ENCODE results near the gene NAA15.
"Not testable (repeated sequence)": the region's sequence is repeated elsewhere in the genome, so short reads cannot be mapped to it uniquely, and the experiment has no call there.

NAA15 gene

DNA sequence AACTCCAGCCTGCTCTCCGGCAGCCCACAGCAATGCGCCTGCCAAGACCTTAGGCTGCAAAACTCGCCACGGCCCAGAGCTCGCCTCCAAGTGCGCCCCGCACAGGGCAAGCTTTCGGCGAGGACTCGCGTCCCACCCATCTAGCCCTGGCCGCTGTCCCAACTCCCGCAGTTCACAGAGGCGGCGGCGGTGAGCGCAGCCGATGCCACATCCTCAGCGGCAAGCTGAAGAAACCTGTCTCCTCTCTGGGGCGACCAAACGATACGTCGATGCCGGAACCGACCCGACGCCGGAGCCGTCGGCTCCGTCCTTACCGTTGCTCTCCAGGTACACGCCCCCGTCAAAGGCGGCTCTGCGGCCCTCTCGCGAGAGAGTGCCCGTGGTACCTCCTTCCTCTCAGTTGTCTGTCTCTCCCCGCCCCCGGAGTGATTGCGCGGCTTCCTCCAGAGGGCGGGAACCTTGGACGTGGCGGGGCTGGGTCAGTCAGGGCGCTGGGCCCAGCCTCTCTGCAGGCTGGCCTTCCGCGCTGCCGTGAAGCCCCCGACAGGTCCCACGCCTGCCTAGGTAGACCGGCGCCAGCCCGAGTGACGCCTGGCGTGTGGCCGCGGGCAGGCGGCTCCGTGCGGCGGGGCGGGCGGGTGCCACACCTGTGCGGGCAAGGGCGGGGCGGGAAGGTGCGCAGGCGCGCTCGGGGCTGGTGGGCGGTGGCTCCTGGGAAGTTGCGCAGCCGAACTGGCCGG, 152.2 kb downstream of the NAA15 start:
- DNase-seq, result peak; percentile 87 to 95

DNA sequence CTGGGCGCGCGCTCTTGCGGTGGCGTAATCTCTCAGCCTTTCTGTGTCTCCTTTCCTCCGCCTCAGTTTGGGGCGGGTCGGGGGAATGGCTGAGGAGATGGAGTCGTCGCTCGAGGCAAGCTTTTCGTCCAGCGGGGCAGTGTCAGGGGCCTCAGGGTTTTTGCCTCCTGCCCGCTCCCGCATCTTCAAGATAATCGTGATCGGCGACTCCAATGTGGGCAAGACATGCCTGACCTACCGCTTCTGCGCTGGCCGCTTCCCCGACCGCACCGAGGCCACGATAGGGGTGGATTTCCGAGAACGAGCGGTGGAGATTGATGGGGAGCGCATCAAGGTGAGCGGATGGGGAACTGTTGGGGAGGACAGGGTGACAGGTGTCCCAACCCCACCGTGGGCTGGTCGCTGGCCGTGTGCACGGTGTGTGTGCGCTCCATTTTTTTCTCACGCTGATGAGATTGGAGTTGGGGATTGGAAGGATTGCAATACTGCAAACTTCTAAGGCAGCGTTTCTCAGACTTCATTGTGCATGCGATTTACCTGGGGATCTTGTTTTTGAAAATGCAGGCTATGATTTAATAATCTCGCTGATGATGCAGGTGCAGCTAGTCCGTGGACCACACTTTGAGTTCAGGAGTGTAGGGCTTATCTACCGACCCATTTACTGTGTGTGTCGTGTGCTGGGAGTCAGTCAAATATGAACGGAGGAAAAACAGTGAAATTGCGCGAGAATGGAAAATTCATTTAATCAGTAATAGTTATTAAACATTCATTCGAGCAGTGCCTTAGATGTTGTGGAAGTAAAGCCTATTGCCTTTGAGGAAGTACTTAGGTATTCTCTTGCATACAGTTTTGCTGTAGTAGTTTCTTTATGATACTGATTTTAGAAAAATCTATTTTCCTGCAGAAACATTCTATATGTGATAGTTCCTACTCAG, 153.1 kb downstream of the NAA15 start, which contains the start of gene RAB33B:
Gene RAB33B (plus strand): TSS at position 11 of the 935 bp plus-strand sequence. CDS start 75 bp downstream, at position 86.
- no peak for DNase-seq

DNA sequence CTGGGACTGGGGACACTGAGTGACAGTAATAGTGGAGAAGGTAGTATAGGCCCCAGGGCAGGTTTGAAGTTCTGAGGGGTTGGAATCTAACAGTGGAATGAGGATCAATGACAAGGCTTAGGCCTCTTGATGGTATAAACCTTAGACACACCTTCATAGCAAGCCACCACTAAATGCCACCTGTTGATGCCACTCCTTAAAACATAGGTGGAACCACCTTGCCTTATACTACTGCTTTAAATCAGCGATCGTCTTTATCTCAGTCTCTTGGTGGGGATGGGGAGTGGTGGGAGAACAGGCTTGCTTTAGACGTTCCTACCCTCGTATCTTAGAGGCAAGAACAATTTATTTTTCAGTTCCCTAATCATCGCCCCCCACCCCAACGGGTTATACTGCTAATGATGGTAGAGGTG, 153.8 kb downstream of the NAA15 start:
- DNase-seq, result no peak

DNA sequence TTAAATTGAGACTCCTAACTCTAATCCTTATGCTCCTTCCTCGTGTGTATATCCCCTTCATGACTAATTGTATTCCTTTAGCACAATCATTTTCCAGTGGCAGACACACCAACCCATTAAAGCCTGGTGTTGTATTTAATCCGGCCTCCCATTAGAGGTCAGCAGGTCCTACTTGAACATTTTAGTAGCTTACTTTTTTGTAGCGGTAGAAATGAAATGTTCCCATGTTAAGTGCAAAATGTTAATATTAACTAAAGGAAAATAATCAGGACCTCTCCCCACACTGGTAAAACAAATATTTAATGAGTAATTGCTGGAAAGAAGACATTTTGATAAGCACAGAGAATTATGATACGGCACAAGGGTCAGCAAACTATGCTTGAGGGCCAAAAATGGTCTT, 156.0 kb downstream of the NAA15 start:
- no peak for DNase-seq

DNA sequence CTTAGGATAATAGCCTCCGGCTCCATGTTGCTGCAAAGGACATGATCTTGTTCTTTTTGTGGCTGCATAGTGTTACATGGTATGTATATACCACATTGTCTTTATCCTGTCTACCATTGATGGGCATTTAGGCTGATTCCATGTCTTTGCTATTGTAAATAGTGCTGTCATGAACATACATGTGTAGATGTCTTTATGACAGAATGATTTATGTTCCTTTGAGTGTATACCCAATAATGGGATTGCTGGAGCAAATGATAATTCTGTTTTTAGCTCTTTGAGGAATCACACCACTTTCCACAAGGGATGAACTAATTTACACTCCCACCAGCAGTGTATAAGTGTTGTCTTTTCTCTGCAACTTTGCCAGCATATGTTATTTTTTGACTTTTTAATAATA, 157.2 kb downstream of the NAA15 start:
- no peak for DNase-seq

DNA sequence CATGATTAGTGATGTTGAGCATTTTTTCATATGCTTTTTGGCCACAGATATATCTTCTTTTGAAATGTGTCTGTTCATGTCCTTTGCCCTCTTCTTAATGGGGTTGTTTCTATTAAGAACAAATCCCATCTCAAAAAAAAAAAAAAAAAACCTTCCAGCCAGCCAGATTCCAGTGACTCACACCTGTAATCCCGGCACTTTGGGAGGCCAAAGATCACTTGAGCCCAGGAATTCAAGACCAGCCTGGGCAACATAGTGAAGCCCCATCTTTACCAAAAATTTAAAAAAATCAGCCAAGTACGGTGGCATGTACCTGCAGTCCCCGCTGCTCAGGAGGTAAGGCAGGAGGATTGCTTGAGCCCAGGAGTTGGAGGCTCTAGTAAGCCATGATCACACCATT, 157.7 kb downstream of the NAA15 start:
- no peak for DNase-seq

DNA sequence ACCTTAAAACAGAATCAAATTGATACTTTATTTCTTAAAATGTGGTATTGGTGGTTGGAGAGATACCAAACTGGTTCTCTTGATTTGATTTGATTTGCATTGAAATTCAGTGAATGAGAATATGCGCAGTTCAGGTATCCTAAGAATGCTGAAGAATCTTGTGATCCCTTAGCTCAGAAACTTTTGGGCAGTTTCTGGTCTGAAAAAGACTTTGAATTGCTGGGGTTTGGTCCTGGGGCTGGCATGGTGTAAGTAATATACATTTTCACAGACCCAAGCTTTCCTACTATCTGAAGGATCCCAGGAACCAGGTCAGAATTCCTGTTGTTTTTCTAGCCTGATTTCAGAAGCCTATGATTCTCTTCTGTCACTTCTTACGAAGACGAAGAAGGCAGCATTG, 159.3 kb downstream of the NAA15 start:
- DNase-seq, result no peak

DNA sequence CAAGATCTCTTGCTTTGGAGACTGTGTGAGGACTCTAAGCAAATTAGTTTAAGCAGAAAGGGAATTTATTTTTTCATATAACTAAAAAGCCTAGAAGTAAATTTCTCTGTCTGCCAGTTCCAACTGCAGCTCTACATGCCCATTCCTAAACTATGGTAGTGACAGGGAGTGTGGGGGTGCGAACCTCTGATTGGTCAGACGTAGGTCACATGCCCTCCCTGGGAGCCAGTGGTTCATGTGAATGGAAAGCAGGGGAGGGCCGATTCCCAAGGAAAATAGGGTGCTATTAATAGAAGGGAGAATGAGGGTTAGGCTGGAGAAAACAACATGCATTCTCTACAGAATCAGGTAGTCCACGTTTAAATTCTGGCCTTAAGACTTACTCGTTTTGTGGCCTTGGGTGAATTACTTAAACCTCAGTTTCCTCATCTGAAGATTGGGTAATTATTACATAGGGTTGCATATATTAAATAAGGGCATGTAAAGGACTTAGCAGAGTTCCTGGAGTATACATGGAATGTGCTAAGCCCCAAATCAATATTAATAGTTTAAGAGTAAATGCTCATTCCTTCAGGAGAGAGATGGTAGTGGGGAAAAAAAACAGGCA, 159.8 kb downstream of the NAA15 start:
- DNase-seq, result no peak

DNA sequence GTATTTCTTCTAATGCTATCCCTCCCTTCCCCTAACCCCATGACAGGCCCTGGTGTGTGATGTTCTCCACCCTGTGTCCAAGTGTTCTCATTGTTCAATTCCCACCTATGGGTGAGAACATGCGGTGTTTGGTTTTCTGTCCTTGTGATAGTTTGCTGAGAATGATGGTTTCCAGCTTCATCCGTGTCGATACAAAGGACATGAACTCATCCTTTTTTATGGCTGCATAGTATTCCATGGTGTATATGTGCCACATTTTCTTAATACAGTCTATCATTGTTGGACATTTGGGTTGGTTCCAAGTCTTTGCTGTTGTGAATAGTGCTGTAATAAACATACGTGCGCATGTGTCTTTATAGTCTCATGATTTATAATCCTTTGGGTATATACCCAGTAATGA, 163.2 kb downstream of the NAA15 start:
- DNase-seq, result not testable (repeated sequence)

DNA sequence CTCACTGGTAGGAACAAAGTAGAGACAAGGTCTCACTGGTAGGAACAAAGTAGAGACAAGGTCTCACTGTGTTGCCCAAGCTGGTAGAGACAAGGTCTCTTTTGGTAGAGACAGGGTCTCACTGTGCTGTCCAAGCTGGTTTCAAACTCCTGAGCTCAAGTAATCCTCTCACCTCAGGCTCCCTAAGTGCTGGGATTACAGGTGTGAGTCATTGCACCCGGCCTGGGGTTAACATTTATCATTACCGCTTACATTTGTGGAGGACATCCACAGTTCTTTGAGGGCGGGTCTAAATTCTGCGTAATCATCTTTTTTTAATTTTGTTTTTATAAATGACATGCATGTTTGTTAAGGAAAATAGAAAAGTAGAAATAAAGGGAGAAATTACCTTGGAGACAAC, 164.6 kb downstream of the NAA15 start:
- no peak for DNase-seq

DNA sequence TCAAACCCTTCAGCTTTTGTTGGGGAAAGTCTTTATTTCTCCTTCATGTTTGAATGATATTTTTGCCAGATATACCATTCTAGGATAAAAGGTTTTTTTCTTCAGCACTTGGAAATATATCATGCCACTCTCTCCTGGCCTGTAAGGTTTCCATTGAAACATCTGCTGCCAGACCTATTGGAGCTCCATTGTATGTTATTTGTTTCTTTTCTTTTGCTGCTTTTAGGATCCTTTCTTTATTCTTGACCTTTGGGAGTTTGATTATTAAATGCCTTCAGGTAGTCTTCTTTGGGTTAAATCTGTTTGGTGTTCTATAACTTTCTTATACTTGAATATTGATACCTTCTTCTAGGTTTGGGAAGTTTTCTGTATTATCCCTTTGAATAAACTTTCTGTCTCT, 167.5 kb downstream of the NAA15 start:
- not testable (repeated sequence) for DNase-seq

DNA sequence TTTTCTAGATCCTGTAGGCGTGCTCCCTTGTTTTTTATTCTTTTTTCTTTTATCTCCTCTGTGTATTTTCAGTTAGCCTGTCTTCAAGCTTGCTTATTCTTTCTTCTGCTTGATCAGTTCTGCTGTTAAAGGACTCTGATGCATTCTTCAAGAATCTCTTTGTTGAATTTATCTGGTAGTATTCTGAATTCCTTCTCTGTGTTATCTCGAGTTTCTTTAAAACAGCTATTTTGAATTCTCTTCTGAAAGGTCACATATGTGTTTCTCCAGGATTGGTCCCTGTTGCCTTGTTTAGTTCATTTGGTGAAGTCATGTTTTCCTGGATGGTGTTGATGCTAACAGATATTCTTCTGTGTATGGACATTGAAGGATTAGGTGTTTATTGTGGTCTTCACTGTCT, 167.9 kb downstream of the NAA15 start:
- DNase-seq, result no peak

All from NCI-H446 (cell line).